GM21390 (cell line): ENCODE measurements around the gene CEP85.

Experiments used
- ATAC-seq: cut with Tn5 transposase; IDR thresholded peaks from one replicate; pipeline ENCODE4 v1.9.1; 2021; ENCODE audit not compliant: unreplicated experiment

Gene CEP85

GRCh38 chr1:26277719-26278118 lies 43.7 kb downstream of the CEP85 start:
- no peak for ATAC-seq

GRCh38 chr1:26278303-26278702 lies 44.3 kb downstream of the CEP85 start:
- no peak for ATAC-seq

- ATAC-seq = no peak
Observed at GRCh38 chr1:26278724-26279455, 44.9 kb downstream of the CEP85 start.

- ATAC-seq = peak; percentile 57
Observed at GRCh38 chr1:26279456-26280332, 45.7 kb downstream of the CEP85 start, which contains the start of gene SH3BGRL3. SH3BGRL3 (plus strand) TSS chr1:26280086; CDS start chr1:26280156, 70 bp downstream.

- no peak for ATAC-seq
Observed at GRCh38 chr1:26280333-26281042, 46.5 kb downstream of the CEP85 start.

GRCh38 chr1:26281091-26281958 lies 47.3 kb downstream of the CEP85 start:
- no peak for ATAC-seq

- no peak for ATAC-seq
Observed at GRCh38 chr1:26281971-26282370, 48.0 kb downstream of the CEP85 start.

- no peak for ATAC-seq
Observed at GRCh38 chr1:26282401-26282918, 48.5 kb downstream of the CEP85 start.

- ATAC-seq = no peak
Observed at GRCh38 chr1:26283279-26283853, 49.4 kb downstream of the CEP85 start.

- ATAC-seq = no peak
Observed at GRCh38 chr1:26283871-26284596, 50.0 kb downstream of the CEP85 start.

- ATAC-seq = no peak
Observed at GRCh38 chr1:26284597-26285347, 50.8 kb downstream of the CEP85 start.

GRCh38 chr1:26285366-26286063 lies 51.5 kb downstream of the CEP85 start:
- ATAC-seq = no peak

GRCh38 chr1:26286064-26286416 lies 52.0 kb downstream of the CEP85 start:
- no peak for ATAC-seq

- peak; percentile 41 for ATAC-seq
Observed at GRCh38 chr1:26287033-26287711, 53.2 kb downstream of the CEP85 start.

- no peak for ATAC-seq
Observed at GRCh38 chr1:26287811-26288210, 53.8 kb downstream of the CEP85 start.

GRCh38 chr1:26288311-26288941 lies 54.4 kb downstream of the CEP85 start:
- no peak for ATAC-seq
